ENCODE results near the gene ATN1.

The ATN1 gene

GRCh38 chr12:6944381-6945186 lies 16.8 kb downstream of the ATN1 start:
- DNase-seq (ENCODE audit: low read depth in 2 of 2) = peak; percentile 75 to 86

DNA sequence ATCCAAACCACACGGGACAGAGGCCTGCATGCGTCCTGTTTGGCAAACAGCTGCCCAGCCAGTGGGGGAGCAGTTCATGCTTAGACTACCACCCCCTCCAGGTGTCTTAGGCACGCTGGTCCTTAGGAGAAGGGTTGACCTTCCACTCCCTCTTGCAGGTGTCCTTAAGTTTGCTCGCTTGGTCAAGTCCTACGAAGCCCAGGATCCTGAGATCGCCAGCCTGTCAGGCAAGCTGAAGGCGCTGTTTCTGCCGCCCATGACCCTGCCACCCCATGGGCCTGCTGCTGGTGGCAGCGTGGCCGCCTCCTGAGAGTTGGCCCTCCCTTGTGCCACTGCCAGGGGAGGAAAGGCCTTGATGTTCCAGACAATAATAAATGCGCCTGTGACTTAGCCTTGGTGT lies 17.9 kb downstream of the ATN1 start:
- DNase-seq (ENCODE audit: low read depth in 2 of 2) = no peak

DNA sequence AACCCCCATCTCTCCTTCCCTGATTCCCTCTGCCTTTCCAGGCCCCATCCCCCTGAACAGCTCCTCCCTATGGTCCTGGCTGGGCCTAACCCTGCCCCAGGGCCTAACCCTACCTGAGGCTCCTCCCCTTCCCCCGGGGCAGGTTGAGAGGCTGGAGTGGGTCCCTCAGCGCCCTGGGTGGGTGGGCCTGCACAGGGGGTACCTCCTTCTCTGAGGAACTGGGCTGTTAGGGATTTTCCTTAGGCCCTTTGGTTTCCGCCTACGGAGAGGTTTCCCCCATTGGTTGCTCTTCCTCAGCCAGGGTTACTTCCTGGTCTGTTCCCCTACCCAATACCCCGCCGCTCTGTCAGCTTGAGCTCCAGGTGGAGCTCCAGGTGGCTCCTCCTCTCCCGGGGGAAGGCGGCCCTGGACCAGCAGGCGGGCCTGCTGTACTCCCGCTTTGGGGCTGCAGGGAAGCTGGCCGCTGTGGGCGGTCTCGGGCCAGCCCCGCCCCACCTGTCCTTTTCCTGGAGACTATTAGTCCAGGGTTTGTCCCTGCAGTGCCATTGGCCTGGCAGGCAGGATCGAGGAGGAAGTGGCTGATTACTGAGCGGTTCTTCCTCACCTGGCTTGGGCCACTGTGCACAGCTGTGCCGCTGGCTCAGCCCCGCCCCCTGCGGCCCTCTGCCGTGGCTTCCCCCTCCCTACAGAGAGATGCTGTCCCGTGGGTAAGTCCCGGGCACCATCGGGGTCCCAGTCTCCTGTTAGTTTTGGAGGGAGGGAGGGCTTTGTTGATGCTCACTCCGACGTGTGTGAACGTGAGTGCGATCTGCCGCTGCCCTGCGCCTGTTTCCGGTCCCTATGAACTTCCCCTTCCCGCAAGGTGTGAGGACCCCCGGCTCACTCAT lies 18.5 kb downstream of the ATN1 start:
- DNase-seq (ENCODE audit: low read depth in 2 of 2) = peak in 1 of 2 donors; percentile 69

DNA sequence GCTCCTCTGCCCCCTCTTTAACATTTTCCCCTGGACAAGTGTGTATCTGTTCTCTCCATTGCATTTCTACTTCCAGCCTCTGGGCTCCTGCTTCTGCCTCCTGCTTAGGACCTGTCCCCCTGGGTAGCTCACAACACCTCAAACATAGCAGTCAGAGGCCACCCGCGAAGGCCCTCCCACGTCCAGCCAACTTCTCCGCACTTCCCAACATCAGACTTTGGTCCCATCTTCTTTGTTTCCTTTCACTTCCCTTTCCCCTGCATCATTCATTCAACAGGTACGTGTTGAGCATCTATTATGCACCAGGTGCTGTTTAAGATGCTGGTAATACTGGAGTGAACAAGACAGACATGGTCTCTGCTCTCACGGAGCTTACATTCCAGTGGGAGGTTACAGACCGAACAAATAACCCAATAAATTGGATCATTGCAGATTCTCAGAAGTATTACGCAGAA lies 19.2 kb downstream of the ATN1 start:
- DNase-seq (ENCODE audit: low read depth in 2 of 2) = no peak

DNA sequence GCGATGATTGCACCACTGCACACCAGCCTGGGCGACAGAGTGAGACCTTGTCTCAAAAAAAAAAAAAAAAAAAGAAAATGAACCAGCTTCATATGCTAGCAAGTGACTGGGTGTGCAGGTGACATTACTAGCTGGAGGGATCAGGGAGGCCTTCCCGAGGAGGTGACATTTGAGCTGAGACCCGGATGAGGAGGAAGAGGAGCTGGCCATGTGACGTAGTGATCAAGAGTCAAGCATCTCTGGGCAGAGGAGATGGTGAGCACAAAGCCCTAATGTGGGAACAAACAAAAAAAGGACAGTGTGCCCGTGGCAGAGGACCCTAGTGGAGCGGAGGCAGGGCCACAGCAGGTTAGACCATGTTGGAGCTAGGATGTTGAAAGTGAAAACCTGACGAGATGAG lies 19.9 kb downstream of the ATN1 start:
- no peak for DNase-seq (ENCODE audit: low read depth in 2 of 2)

- no peak for DNase-seq (ENCODE audit: low read depth in 2 of 2)
Measured at GRCh38 chr12:6948873-6949594, 21.3 kb downstream of the ATN1 start.

DNA sequence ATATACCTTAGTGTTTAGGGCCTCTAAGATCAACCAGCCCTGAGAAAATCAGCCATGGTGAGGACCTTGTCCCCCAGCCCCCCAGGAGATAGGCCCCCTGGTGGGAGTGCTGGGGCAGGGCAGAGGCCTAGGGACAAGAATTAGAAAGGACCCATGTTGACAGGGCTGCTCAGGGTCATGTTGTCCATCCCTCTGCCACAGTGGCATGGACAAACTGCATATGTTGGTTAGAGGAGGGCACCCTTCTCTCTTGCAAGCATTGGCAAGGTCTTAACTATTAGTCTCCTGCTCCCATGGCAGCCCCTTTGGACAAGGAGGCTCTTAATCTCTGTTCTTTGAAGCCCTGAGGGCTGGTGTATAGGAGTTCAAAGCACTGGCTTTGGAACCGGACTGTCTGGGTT lies 22.6 kb downstream of the ATN1 start:
- DNase-seq (ENCODE audit: low read depth in 2 of 2) = no peak

DNA sequence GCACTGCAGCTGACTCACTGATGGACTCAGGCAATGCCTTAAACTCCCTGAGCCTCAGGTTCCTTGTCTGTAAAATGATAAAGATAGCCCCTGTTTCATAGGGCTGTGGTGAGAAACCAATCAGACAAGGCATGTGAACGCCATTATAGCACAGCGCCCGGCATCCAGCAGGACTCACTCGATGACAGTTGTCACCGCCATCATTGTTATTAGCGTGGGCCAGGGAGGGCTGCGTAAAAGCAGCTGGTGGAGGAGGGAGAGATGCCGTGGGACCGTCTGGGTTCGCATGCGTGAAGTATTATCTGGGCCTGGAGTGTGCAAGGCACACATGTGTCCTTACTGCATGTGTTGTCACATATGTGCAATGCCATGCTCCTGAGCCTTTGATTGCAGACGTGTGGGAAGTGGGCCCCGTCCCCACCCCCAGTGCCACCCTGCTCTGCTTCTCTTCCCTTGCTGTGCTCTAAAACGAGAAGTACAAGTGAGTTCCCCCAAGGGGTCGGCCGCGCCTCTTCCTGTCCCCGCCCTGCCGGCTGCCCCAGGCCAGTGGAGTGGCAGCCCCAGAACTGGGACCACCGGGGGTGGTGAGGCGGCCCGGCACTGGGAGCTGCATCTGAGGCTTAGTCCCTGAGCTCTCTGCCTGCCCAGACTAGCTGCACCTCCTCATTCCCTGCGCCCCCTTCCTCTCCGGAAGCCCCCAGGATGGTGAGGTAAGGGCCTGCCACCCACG lies 23.2 kb downstream of the ATN1 start, which contains the start of gene PTPN6:
Gene PTPN6 (plus strand): TSS at position 546 of the 730 bp plus-strand sequence. CDS start 157 bp downstream, at position 703.
- DNase-seq (ENCODE audit: low read depth in 2 of 2) = no peak

DNA sequence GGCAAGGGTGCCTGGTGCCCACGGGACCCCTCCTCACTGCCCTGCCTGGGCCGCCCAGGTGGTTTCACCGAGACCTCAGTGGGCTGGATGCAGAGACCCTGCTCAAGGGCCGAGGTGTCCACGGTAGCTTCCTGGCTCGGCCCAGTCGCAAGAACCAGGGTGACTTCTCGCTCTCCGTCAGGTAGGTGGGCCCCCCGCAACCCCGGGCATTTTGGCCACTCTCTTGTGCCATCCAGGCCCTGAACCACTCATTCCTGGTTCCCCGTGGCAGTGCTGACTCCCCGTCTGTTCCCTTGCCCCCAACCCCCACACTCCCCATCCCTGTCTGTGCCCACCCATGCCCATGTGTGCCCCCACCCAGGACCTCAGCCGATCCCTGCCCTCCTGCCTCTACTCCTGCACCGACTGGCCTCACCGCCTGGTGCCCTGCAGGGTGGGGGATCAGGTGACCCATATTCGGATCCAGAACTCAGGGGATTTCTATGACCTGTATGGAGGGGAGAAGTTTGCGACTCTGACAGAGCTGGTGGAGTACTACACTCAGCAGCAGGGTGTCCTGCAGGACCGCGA lies 23.9 kb downstream of the ATN1 start:
- no peak for DNase-seq (ENCODE audit: low read depth in 2 of 2)

GRCh38 chr12:6952121-6952862 lies 24.5 kb downstream of the ATN1 start:
- DNase-seq (ENCODE audit: low read depth in 2 of 2) = no peak

DNA sequence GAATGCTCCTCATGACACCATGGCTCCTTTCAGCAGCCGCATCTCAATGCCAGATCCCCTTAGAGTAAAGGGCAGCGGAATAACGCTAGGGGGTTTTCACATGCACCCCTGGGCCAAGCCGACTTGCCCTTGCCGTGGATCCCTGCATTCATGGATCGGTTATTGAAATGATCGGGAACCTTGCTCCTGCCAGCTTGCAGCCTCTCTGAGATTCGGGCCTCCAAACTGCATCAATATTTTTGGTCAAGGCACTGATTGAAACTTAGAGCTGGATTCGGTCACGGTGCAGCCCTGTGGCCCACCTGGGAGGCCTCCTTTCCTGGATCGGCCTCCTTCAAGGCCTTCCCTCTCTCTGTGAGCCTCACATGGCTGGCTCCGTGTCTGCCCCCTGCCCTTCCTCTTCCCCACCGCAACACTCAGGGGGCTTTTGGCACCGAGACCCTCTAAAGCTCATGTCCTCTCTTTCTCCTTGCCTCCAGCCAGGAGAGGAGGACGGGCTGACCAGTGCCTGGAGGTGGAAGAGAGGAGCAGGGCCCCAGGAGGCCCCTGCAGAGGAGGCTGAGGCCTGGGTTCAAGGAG lies 25.2 kb downstream of the ATN1 start:
- no peak for DNase-seq (ENCODE audit: low read depth in 2 of 2)

DNA sequence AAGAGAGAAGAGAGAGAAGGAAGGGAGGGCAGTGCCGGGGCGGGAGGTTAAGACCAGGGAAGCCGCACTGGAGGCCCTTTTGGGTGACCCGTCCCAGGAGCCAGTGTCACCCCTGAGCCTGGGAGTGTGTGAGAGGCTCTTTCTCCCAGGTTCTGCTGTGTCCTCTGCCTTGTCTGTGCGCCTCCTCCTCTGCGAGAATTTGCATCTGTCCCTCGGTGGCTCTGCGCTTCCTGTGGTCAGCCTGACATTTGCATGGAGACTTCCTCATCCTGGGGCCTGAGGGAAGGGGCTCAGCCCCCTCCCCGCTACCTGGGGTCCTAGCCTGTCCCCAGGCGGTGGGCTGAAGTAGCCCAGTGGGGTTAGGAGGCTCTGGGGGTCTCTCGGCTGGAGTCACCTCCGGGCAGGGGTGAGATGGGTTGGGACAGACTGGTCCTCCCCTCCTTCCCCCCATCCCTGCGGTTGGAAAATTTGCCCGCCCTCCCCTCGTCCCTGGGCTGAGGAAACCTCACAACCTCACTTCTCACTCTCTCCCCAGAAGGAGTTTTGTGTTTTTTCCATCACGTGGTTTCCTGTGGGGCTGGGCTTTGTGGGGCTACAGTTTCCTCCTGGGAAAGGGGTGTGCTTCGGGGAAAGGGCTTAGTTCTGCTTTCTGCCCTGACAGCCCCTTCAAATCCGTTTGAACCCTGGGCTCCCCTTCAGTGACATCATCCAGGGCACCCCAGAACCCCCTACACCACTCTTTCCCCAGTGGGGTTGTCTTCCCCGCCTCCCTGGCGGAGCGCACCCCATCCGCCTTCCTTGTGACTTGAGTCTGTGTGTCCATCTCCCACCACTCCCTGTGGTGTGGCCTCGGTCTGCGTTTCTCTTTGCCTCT lies 25.9 kb downstream of the ATN1 start:
- peak in 1 of 2 donors; percentile 75 for DNase-seq (ENCODE audit: low read depth in 2 of 2)

- DNase-seq (ENCODE audit: low read depth in 2 of 2) = no peak
Measured at GRCh38 chr12:6954316-6955107, 26.8 kb downstream of the ATN1 start.

GRCh38 chr12:6955108-6956020 lies 27.6 kb downstream of the ATN1 start:
- no peak for DNase-seq (ENCODE audit: low read depth in 2 of 2)

DNA sequence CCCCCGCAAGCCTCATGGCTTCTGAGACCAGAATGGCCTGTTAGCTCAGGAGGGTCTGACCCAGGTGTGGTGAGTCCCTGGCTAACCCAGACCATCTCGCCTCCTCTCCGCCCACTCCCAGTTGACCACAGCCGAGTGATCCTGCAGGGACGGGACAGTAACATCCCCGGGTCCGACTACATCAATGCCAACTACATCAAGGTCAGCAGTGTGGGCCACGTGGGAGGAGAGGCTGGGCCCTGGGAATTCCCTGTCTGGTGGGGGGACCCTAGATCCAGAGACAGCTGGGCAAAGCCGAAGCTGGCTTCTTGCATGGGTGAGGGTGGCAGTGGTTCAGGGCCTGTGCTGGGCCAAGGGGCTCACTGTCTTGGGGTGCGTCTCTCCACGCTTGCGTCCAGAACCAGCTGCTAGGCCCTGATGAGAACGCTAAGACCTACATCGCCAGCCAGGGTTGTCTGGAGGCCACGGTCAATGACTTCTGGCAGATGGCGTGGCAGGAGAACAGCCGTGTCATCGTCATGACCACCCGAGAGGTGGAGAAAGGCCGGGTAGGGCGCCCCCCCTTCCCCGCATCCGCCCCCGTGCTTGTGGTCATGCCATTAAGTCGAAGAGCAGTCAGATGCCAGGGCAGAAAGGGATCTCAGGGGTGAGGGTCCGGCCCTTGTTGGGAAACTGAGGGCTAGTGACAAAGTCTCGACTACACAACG lies 28.4 kb downstream of the ATN1 start:
- DNase-seq (ENCODE audit: low read depth in 2 of 2) = no peak

DNA sequence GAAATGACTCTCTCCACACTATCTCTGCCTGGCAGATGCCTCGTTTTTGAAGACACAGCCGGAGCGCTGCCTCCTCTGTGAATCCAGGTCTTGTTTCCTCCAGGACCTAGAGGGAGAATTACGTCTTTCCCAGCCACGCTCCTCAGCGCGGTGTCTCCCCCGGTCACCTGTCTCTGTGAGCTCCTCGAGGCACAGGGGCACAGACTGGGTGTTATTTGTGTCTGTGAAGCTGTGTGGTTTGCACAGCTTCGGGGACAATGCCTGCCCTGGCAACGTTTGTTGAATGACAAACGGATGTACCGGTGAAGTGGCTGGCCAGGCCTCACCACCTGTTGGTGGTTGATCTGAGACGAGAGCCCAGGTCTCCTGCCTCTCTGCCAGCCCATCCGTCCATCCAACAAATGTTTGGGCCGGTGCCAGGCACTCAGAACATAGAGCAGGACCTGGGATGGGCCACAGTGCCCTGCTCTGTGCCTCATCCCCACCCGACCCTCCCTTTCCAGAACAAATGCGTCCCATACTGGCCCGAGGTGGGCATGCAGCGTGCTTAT lies 29.5 kb downstream of the ATN1 start:
- no peak for DNase-seq (ENCODE audit: low read depth in 2 of 2)
